K562 (cell line): ENCODE data around the gene CCL3. TPM values are rescaled to one million over a fixed set of nuclear protein-coding genes. Genes with fewer than 3 reads are reported as not detected.
"Not testable (repeated sequence)": the region's sequence is repeated elsewhere in the genome, so short reads cannot be mapped to it uniquely, and the experiment has no call there.

Experiments
- ATAC-seq: fragments of 200-7000 bp; cut with Tn5 transposase; 3 replicates; pipeline ENCODE4 v1.9.1; 2020; ENCODE audit warnings: moderate library complexity
- BruUV-seq: library from RNA; stranded (reverse); fragments of 400-500 nt; replicated peaks from 2 replicates; lab custom pipeline; 2021; lab: Mats Ljungman, UMichigan
- CTCF ChIA-PET: fragments of 300-600 bp; formaldehyde crosslinking; extraction: SDS; loops from one replicate; lab custom pipeline; 2021; ENCODE audit warnings: low intra/inter-chr PET ratio; lab: Yijun Ruan, JAX
- POLR2A ChIA-PET: fragments of 300-600, 350-650 bp; sonication (Branson Sonifier 250); formaldehyde crosslinking; extraction: SDS; loops from one replicate; lab custom pipeline; 2021; ENCODE audit warnings: antibody characterized with exemption, inconsistent platforms; lab: Yijun Ruan, JAX
- DNase-seq, 4 experiments: peaks; one replicate each; pipeline versions ENCODE4 v3.0.0 to v3.0.0-alpha.2; 2011 to 2018; ENCODE audit warnings: low spot score in 3 of 4, mixed read lengths in 3 of 4; ENCODE audit errors: extremely low read depth in 1 of 4
- FAIRE-seq: peaks from 2 replicates; lab custom pipeline; 2011; peaks lifted over from hg19 to GRCh38; lab: Jason Lieb, UNC
- H2AFZ ChIP-seq: 2 replicates; pipeline ENCODE4 v1.6.0; 2011; ENCODE audit warnings: low read depth, low read length, control low read depth, inconsistent platforms
- H3K27ac ChIP-seq: fragments of 200-600 bp; 3 replicates; pipeline ENCODE4 v1.8.0; 2011; ENCODE audit warnings: low read depth, mild to moderate bottlenecking, control low read depth, inconsistent platforms, low read length, moderate library complexity, mixed read lengths; ENCODE audit errors: extremely low read depth
- H3K27me3 ChIP-seq, 2 experiments: fragments of 300-600 bp in 1 of 2; 2 replicates in 1 of 2; 3 replicates in 1 of 2; pipeline versions ENCODE4 v1.6.0 to v1.8.0; 2011; ENCODE audit warnings: inconsistent platforms in 2 of 2, low read length in 2 of 2, mild to moderate bottlenecking in 1 of 2, mixed read lengths in 1 of 2, moderate library complexity in 1 of 2; ENCODE audit not compliant: control insufficient read depth in 2 of 2, insufficient read depth in 2 of 2
- H3K36me3 ChIP-seq: fragments of 300-600 bp; 3 replicates; pipeline ENCODE4 v1.8.0; 2011; ENCODE audit warnings: mild to moderate bottlenecking, low read length, inconsistent platforms; ENCODE audit not compliant: control insufficient read depth, insufficient read depth
- H3K4me1 ChIP-seq, 2 experiments: fragments of 200-600 bp in 1 of 2; replicated peaks in 1 of 2; 2 replicates in 1 of 2; 3 replicates in 1 of 2; pipeline versions ENCODE4 v1.5.1 to v1.8.0; 2011; ENCODE audit warnings: inconsistent platforms in 2 of 2, low read length in 2 of 2, mild to moderate bottlenecking in 1 of 2, mixed read lengths in 1 of 2, moderate library complexity in 1 of 2; ENCODE audit not compliant: control insufficient read depth in 2 of 2, insufficient read depth in 2 of 2
- H3K4me2 ChIP-seq: 2 replicates; pipeline ENCODE4 v1.6.1; 2011; ENCODE audit warnings: low read length, control low read depth, inconsistent platforms, mixed read lengths; ENCODE audit not compliant: insufficient read depth
- H3K4me3 ChIP-seq: fragments of 200-600 bp; sonication (generic), shearing (Covaris generic); 2 replicates; pipeline ENCODE4 v1.5.1; 2016; ENCODE audit warnings: control low read depth, inconsistent platforms
- H3K79me2 ChIP-seq: fragments of 200-600 bp; 3 replicates; pipeline ENCODE4 v1.8.0; 2011; ENCODE audit warnings: low read length, inconsistent platforms; ENCODE audit not compliant: control insufficient read depth, insufficient read depth
- H3K9ac ChIP-seq, 2 experiments: 2 replicates each; pipeline versions ENCODE4 v1.6.0 to v1.6.1; 2011; ENCODE audit warnings: low read depth in 2 of 2, low read length in 2 of 2, control low read depth in 1 of 2, inconsistent platforms in 1 of 2, mild to moderate bottlenecking in 1 of 2, mixed read lengths in 1 of 2; ENCODE audit not compliant: insufficient read depth in 1 of 2
- H3K9me1 ChIP-seq: one replicate; pipeline ENCODE4 v1.6.0; 2011; ENCODE audit warnings: inconsistent platforms, mild to moderate bottlenecking, low read length, moderate library complexity; ENCODE audit not compliant: control insufficient read depth, insufficient read depth
- H3K9me3 ChIP-seq: replicated peaks from 2 replicates; pipeline ENCODE4 v1.5.1; 2011; ENCODE audit warnings: low read depth, low read length, inconsistent platforms; ENCODE audit not compliant: control insufficient read depth, insufficient read depth
- H4K20me1 ChIP-seq: replicated peaks from 2 replicates; pipeline ENCODE4 v1.6.1; 2011; ENCODE audit warnings: low read length, inconsistent platforms, mixed read lengths; ENCODE audit not compliant: control insufficient read depth, insufficient read depth
- ATF1 ChIP-seq, 2 experiments: fragments of 450-650 bp in 1 of 2; IDR thresholded peaks; 2 replicates each; pipeline ENCODE4 v1.6.1; 2016; ENCODE audit warnings: missing compliant biosample characterization in 1 of 2, missing genetic modification characterization in 1 of 2
- ATF7 ChIP-seq: fragments of 450-650 bp; IDR thresholded peaks from 2 replicates; pipeline ENCODE4 v1.7.1; 2014; ENCODE audit warnings: mild to moderate bottlenecking, moderate library complexity
- JUNB ChIP-seq: fragments of 450-650 bp; formaldehyde crosslinking; conservative IDR thresholded peaks from 2 replicates; pipeline ENCODE4 v1.4.0; 2020; ENCODE audit warnings: mild to moderate bottlenecking
- JUND ChIP-seq, 2 experiments: IDR thresholded peaks; 2 replicates in 1 of 2; 3 replicates in 1 of 2; pipeline ENCODE4 v1.6.1; 2011; ENCODE audit warnings: borderline replicate concordance in 2 of 2, low read depth in 2 of 2, low read length in 2 of 2, improper control_type of control experiment in 1 of 2, missing biosample characterization in 1 of 2, missing genetic modification characterization in 1 of 2, missing genetic modification reagents in 1 of 2
- SPI1 ChIP-seq: IDR thresholded peaks from 2 replicates; pipeline ENCODE4 v1.6.1; 2011; ENCODE audit warnings: low read depth, low read length, control low read depth, borderline replicate concordance
- WGBS: fragments of 100-300 bp; shearing (Covaris generic); methylation state at CpG from one replicate; pipeline ENCODE4 v1.1.6; 2016; ENCODE audit warnings: low coverage, mixed read lengths; ENCODE audit not compliant: insufficient coverage; ENCODE audit errors: missing lambda C conversion rate; 5-methylcytosine and 5-hydroxymethylcytosine counted together
- in situ Hi-C: fragments of 300-500 bp; cut with MboI; formaldehyde crosslinking; loops from 4 replicates; pipeline ENCODE4 v1.15.0; 2018; ENCODE audit warnings: inconsistent platforms, mixed read lengths
- intact Hi-C: fragments of 100-400 bp; cut with micrococcal nuclease; formaldehyde crosslinking; loops from 2 replicates; pipeline ENCODE4 v1.14.2; 2022
- polyA plus RNA-seq, 8 experiments: library from polyadenylated mRNA; depleted of rRNA in 4 of 8; stranded (reverse) in 5 of 8; unstranded in 3 of 8; fragments of >200 nt; fragmentation: Nextera tagmentation in 2 of 8; fragmentation: Illumina TruSeq in 1 of 8; extraction: Ambion mirVana in 2 of 8; extraction: Trizol in 1 of 8; gene quantifications; 2 replicates each; pipeline versions ENCODE4 v1.2.1 to v1.2.3, GENCODE V29; 2011 to 2014; ENCODE audit warnings: inconsistent platforms in 1 of 8, missing spikeins in 1 of 8
- total RNA-seq, 7 experiments: library from RNA; depleted of rRNA in 6 of 7; stranded (reverse); fragments of >200 nt in 6 of 7; fragmentation: Illumina TruSeq in 2 of 7; extraction: Trizol in 2 of 7; gene quantifications; 2 replicates each; pipeline versions ENCODE4 v1.2.1 to v1.2.3, GENCODE V29; 2011 to 2021; ENCODE audit warnings: low replicate concordance in 1 of 7
- TF ChIP-seq, protein P1 (sequence below), 2 experiments: fragments of 450-650 bp in 1 of 2; sonication (generic) in 1 of 2; formaldehyde crosslinking in 1 of 2; IDR thresholded peaks in 1 of 2; conservative IDR thresholded peaks in 1 of 2; 2 replicates each; pipeline versions ENCODE4 v1.6.1 to v1.8.1; 2016 to 2023; ENCODE audit warnings: mild to moderate bottlenecking in 2 of 2, moderate library complexity in 2 of 2, inconsistent platforms in 1 of 2, missing genetic modification reagents in 1 of 2

Gene CCL3
- total and polyA plus RNA-seq, 9 of the 15 experiments (the other 6 are each of a cell fraction or from before 2014, with no cell fraction given), result 0.58 TPM; not detected in 8

DNA sequence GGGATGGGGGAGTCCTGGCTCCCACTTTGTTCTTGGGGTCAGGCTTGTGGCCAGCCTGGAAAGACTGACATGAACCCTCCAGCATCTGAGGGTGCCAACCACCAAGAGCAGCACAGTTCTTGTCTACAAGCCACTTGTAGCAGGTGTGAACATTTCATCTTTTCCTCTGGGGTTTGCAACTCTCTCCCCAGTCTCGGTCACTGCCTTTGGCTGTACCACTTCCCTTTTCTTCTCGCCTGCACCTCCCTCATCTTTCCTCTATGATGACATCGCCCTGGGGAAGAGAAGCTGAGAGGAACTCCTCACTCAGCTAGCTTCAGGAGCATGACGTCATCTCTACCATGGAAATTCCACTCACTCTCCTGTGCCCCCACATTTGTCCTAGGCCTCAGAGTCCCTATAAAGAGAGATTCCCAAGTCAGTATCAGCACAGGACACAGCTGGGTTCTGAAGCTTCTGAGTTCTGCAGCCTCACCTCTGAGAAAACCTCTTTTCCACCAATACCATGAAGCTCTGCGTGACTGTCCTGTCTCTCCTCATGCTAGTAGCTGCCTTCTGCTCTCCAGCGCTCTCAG lies 13.5 kb upstream of the CCL3 start, which contains the start of gene CCL4:
TSS of gene CCL4 (plus strand) at position 427 of the 575 bp plus-strand sequence. CDS start at position 506, 79 bp downstream.
- in situ Hi-C loops; H3K27me3 ChIP-seq; H4K20me1 ChIP-seq; POLR2A ChIA-PET; H3K27ac ChIP-seq; H3K36me3 ChIP-seq; H3K4me3 ChIP-seq; H3K9ac ChIP-seq; intact Hi-C loops; H3K9me1 ChIP-seq; H3K79me2 ChIP-seq; H3K4me2 ChIP-seq; FAIRE-seq; DNase-seq; BruUV-seq; H2AFZ ChIP-seq; H3K4me1 ChIP-seq; H3K9me3 ChIP-seq; CTCF ChIA-PET; ATAC-seq; TF ChIP-seq ATF1 (CRISPR knock-in tag; IDR thresholded peaks at IDR 0.05): not testable (repeated sequence)
- 0% methylated on average over 4 of the region's 6 CpGs for WGBS
- TF ChIP-seq ATF1 (tag; IDR thresholded peaks at IDR 0.05) (peak; percentile 61), ATF7 (peak; percentile 95), JUND (IDR thresholded peaks at IDR 0.05; ENCODE audit: borderline replicate concordance, low read depth, low read length) (peak; percentile 36; the same call in 1 of the 2 replicates), JUND (tag; IDR thresholded peaks at IDR 0.05; ENCODE audit: borderline replicate concordance, low read depth, low read length) (peak; percentile 39; the same call in 1 of the 3 replicates), SPI1 (peak; percentile 52; the same call in 1 of the 2 replicates), JUNB (peak; percentile 78)
- TF ChIP-seq, protein P1, sequence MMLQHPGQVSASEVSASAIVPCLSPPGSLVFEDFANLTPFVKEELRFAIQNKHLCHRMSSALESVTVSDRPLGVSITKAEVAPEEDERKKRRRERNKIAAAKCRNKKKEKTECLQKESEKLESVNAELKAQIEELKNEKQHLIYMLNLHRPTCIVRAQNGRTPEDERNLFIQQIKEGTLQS (IDR thresholded peaks at IDR 0.05), result peak; percentile 90
- TF ChIP-seq, protein P1 (CRISPR knock-in tag; conservative IDR thresholded peaks at IDR 0.05), result not testable (repeated sequence)
